NCI-H128 (cell line): Measurements from ENCODE around the gene NRSN1.

ENCODE experiments used
- DNase-seq: peaks from one replicate; lab custom pipeline; 2025; ENCODE audit not compliant: unreplicated experiment; lab: John Stamatoyannopoulos, UW

NRSN1 gene

GRCh38 chr6:24125980-24126379 lies at the start of gene NRSN1:
Gene NRSN1 (plus strand): TSS chr6:24126215. CDS start chr6:24134328, 8,113 bp downstream.
- DNase-seq, result peak; percentile 76

GRCh38 chr6:24078200-24078599 lies 47.8 kb upstream of the NRSN1 start:
- DNase-seq, result no peak

GRCh38 chr6:24079076-24079475 lies 46.9 kb upstream of the NRSN1 start:
- DNase-seq, result no peak

GRCh38 chr6:24080711-24081110 lies 45.3 kb upstream of the NRSN1 start:
- DNase-seq, result no peak

- no peak for DNase-seq
Measured at GRCh38 chr6:24089736-24090135, 36.3 kb upstream of the NRSN1 start.

- no peak for DNase-seq
Measured at GRCh38 chr6:24092407-24092806, 33.6 kb upstream of the NRSN1 start.

- DNase-seq, result no peak
Measured at GRCh38 chr6:24093381-24093780, 32.6 kb upstream of the NRSN1 start.

GRCh38 chr6:24099181-24099580 lies 26.8 kb upstream of the NRSN1 start:
- DNase-seq, result no peak

- DNase-seq, result no peak
Measured at GRCh38 chr6:24100024-24100769, 25.8 kb upstream of the NRSN1 start.

- no peak for DNase-seq
Measured at GRCh38 chr6:24100770-24101155, 25.3 kb upstream of the NRSN1 start.

- DNase-seq, result no peak
Measured at GRCh38 chr6:24105191-24105590, 20.8 kb upstream of the NRSN1 start.

GRCh38 chr6:24106291-24106690 lies 19.7 kb upstream of the NRSN1 start:
- no peak for DNase-seq

- DNase-seq, result no peak
Measured at GRCh38 chr6:24107294-24107693, 18.7 kb upstream of the NRSN1 start.

GRCh38 chr6:24108056-24108455 lies 18.0 kb upstream of the NRSN1 start:
- no peak for DNase-seq

- no peak for DNase-seq
Measured at GRCh38 chr6:24110417-24110816, 15.6 kb upstream of the NRSN1 start.

- DNase-seq, result no peak
Measured at GRCh38 chr6:24113891-24114290, 12.1 kb upstream of the NRSN1 start.

GRCh38 chr6:24117021-24117420 lies 9.0 kb upstream of the NRSN1 start:
- DNase-seq, result no peak

- DNase-seq, result no peak
Measured at GRCh38 chr6:24122139-24122538, 3.9 kb upstream of the NRSN1 start.

GRCh38 chr6:24126586-24127192 lies 674 bp downstream of the NRSN1 start:
- no peak for DNase-seq

- no peak for DNase-seq
Measured at GRCh38 chr6:24127316-24127715, 1.3 kb downstream of the NRSN1 start.

GRCh38 chr6:24131751-24132150 lies 5.7 kb downstream of the NRSN1 start:
- DNase-seq, result no peak

- DNase-seq, result no peak
Measured at GRCh38 chr6:24139080-24139479, 13.1 kb downstream of the NRSN1 start.

GRCh38 chr6:24139639-24140038 lies 13.6 kb downstream of the NRSN1 start:
- no peak for DNase-seq
